Measurements from ENCODE around the gene SOST.
A peak's percentile ranks its signal among the peaks of the same experiment; 100 is the strongest.

Gene SOST

DNA sequence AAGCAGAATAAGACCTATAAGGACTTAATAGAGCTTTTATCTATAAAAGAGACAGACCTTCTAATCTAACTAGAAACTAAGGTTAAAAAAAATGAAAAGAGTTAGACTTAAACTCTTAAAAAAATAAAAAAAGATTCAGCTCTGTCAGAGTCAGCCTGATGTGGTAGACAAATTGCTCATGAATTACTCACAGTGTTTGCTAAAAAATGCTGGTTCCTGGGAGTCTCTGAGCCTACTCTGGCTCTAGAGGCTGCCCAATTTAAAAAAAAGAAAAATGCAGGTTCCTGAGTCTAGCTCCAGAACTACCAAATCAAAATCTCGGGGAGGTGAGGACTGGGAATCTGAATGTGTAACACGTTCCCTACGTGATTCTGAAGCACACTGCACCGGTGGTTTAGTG is 18.1 kb downstream of the SOST start:
- no peak for DNase-seq

DNA sequence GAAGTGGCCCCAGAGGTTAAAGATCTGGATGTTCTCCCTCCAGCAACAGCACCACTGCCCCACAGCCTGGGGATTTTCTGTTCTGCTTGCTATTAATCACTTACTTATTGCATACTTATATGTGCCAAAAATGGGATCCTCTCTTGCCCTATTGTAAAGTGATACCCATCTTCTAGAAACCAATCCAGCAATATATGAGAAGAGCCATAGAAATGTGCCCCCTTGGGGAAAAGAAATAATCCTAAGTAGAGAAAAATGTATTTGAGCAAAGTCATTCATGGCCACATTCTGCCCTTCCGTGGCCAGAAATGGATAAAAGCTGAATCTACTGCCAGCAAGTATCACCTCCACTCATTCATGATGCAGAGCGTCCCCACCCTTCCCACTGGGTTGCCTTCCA is 20.9 kb downstream of the SOST start:
- no peak for DNase-seq

DNA sequence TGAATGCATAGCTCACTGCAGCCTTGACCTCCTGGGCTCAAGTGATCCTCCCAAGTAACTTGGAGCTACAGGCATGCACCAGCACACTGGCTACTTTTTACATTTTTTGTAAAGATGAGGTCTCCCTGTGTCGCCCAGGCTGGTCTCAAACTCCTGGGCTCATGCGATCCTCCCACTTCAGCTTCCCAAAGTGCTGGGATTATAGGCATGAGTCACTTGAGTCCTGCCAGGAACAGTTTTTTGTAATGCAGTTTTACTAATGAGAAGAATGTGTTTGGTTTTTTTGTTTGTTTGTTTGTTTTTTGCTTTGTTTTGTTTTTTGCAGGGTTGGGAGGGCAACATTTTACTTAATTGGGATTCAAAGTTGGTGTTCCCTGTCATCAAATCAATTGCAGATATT is 22.2 kb downstream of the SOST start:
- no peak for DNase-seq

DNA sequence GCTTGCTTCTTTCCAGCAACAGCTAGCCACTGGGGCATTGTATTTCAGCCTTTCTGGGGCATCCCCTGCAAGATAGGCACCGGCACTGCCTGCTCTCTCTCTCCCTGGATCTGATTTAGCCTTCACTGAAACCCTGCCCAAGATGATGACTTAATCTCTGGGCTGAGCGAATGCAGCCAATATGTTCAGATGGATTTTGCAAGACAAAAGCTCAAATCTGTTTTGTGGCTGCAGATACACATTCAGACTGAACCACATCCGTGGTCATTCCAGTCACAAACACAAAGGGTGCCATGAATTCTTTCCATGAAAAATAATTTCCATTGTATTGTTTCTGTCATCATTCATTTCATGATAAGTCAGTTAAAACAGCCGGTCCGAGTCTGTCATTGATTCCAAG is 24.2 kb downstream of the SOST start:
- no peak for DNase-seq

DNA sequence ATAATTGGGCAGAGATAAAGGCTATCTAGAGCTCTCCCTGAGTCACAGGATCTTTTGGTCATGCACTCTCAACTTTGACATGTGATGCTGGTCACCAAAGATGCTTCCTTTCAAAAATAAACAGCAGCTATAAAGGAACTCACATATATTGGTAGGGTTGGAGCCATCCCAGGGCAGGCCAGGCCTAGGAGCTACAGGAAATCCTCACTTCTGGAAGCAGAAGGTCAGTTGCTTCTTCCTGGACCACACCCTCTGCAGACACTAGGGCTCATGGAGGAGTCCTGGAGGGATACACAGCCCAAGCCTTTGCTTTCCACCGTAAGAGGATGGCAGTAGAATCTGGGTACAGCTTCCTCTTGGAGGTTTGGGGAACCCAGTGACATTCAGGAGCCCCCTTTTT is 24.6 kb downstream of the SOST start:
- DNase-seq = no peak

DNA sequence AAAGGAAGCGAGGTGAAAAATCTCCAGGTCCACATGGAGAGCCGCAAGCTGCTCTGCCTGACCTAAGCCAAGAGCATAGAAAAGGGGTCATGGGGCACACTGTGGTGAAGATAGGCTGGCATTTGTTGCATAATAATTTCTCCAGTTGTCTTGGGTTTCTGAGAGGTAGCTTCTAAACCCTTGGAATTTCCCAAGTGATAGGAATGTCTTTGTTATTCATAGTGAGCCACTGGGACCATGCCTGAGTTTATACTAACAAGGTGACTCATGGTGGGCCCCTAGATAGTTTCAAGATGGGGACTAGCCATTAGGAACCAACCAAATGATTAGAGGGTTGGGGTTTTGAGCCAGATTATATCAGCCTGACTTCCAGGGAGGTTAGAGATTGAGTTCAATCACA is 25.6 kb downstream of the SOST start:
- DNase-seq = no peak

DNA sequence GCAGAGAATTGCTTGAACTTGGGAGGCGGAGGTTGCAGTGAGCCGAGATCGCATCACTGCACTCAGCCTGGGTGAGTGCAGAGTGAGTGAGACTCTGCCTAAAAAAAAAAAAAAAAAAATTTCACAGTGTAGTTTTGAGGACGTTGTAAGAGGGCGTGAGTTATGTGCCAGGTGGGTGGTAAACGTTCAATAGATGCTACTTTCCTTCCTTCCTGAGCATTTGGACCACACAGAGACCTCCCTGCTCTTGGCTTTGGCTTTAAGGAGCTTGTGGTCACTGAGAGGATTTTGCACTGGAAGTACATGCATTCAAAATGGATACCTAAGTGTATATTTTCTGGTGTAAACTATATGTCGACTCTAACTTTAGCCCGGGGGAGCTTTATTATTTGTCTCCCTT is 30.5 kb downstream of the SOST start:
- DNase-seq = no peak

DNA sequence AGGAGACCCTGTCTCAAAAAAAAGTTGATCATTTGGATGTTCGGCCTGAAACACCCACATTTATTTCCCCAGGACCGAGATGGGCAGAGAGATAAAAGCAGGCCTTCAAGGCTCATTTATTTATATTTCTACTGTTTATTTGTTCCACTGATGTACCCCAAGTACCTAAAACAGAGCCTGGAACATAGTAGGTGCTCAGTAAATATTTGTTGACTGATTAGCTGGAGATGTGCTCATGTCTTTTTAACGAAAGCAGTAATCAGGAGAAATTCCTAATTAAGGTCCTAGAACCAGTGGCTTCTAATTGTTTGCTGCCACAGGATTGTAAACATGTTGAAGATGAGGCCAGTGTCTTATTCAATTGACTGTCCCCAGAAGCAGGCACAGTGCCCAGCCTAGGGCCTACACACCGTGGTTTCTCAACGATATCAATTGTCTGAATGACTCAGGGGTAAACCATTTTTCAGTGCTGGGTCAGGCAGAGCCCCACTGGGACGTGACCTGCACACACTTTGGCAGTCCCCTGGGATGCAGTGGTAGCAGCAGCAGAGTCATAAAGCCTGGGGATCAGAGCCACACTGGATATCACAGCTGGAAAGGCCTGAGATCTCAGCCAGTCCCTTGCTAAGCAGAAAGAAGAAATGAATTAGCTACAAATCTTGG is 34.8 kb downstream of the SOST start:
- no peak for DNase-seq

DNA sequence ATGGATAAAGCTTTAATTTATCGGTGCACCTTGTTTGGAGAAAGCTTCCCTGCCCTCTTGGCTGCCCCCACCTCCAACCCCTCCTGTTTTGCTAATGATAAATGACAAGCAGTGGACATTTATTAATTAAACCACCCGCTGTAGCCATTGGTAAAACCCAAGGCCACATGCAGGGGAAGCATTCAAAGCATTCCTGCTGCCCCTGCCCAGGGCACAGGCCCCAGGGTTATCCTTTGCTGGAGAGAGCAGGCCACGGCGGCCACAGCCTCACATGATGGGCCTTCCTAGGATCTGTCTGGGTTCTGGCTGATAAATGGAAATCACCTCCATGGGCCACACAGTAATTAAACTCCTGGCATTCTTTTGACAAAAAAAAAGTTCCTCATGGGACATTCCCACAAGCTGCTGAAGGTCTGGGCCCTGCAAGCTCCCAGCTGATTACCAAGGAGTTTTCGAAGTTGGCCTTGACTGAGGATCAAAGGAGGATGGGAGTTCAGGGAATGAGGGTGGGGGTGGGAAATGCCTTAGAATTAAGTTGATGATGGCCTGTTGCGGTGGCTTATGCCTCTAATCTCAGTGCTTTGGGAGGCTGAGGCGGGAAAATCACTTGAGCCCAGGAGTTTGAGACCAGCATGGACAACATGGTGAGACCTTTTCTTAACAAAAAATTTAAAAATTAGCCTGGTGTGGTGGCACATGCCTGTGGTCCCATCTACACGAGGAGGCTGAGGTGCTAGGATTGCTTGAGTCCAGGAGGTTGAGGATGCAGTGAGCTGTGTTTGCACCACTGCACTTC is 35.5 kb downstream of the SOST start:
- no peak for DNase-seq

DNA sequence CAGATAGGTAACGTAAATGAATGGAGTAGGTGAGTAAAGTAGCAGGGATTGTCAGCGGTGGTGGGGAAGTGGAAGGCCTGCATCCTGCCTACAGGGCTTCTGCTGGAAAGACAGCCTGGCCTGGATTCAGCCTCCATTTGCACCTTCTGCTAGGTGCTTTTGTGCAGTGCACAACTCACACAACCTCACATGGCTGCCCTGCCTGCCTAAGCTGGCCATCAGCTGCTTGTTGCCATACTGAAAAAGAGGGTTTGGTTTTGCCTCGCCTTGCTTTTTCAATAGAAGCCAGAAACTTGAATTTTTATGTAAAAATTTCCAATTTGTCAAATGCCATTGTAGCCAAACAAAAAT is 36.3 kb downstream of the SOST start:
- no peak for DNase-seq

DNA sequence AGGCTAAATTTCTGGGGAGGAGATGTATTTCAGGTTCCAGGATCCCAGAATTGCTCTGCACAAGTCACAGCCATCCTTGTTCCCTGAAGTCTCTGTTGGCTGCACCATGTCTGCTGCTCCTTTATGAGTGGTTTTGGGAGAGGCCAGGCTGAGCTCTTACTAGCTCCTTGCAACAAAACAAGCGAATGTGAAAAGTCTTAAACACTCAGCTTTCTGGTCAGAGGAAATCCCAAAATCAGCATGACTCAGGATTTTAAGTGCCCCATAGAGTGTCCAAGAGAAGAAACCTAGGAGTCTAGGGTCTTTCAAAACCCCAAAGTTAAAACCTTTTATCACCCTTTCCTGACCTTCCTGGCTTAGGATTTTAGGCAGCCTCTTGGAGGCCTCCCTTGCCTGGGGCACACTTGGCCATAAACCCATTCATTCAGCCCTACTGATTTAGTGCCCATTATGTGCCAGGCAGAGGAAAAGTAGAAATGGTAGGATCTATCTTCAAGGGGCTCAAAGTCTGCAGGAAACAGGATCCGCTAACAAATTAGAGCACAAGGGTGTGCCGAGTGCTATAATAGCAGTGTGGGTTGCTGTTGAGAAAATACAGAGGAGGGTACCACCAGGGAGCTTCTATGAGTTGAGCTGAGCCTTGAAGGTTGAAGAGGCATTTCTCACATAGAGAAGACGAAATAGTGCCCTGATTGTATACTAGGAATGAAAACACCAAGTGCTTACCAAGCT is 36.9 kb downstream of the SOST start:
- no peak for DNase-seq

DNA sequence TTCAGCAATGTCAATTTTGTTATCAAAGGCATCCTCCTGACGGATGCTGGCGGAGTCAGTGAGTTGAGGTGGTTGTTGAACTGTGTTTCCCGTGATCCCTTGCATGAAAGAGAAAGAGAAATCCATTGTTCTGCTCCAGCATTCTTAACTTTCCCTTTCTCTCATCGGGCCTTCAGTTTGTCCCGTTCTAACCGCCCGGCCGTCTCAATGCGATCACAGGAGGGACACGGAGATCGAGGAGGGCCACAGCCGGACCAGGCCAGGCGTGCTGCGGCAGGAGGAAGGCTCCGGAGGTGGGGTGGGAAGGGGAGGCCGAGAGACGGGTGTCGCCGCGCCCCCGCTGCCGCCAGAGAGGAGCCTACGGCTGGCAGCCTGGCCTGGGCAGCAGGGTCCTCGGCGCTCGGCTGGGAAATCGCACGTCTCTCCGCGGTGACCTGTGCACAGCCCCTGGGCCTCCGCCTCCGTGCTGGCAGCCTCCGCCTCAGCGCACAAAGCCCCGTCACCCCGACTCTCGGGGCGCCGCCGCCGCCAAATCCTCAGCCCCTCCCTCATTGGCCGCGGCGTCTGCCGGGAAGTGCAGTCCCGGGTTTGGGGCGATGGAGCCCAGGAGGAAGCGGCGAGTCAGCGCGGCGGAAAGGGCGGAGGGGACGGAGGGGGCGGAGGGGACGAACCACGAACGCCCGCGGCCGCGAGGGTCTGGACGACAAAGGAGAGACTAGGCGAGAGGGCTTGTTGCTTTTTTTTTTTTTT is 38.1 kb downstream of the SOST start:
- DNase-seq = peak; percentile 92

DNA sequence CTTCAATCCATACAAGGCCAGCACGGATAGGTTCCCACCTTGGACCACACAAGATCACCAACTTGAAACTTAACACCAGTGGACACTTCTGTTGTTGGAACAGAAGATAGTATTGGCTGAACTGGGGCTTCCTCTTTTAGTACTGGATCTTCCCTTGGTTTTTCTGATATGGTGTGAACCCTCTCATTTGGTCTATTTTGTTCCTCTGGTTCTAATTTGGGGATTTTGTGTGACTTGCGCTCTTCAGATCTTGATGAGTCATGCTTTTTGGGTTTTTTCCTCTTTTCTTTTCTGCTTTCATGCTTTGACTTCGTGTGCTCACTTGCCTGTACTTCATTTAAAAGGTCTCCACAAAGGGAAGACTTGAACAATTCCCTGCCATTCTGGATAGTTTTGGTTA is 39.0 kb downstream of the SOST start:
- no peak for DNase-seq

DNA sequence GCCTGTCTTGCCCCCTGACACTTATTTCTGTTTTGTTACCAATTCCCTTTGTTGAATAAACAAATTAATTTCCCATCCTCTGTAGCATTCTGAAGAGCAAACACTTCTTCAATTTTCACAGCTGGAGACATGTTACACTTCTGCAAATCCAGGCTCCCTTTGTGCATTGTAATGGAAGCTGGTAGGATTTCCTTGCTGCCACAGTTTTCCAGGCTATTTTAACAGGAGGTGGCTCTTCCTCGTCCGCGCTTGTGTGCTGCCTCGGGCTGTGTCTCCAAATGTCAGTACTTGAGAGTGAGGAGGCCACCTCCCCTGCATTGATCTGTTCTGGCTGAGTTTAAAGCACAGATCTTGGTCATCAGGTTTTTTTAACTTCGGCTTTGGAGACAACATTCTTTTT is 40.0 kb downstream of the SOST start:
- DNase-seq = no peak

DNA sequence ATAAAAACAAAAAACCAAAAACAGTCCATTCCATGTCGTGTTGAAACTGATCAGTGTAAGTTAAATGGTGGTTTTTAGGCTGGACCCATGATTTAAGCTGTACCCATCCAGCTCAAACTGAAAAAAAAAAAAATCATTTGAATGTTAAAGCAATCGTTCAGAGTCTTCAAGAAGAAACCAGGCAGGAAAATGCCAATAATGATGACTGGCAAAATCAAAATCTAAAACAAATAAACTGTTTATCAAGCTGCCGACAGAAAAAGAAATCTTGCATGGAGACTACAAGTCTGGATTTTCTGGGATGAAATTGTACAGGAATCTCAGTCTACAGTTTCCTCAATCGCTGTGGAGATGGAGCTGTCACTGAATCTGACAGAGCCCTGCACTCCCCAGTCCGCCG is 40.7 kb downstream of the SOST start:
- no peak for DNase-seq

DNA sequence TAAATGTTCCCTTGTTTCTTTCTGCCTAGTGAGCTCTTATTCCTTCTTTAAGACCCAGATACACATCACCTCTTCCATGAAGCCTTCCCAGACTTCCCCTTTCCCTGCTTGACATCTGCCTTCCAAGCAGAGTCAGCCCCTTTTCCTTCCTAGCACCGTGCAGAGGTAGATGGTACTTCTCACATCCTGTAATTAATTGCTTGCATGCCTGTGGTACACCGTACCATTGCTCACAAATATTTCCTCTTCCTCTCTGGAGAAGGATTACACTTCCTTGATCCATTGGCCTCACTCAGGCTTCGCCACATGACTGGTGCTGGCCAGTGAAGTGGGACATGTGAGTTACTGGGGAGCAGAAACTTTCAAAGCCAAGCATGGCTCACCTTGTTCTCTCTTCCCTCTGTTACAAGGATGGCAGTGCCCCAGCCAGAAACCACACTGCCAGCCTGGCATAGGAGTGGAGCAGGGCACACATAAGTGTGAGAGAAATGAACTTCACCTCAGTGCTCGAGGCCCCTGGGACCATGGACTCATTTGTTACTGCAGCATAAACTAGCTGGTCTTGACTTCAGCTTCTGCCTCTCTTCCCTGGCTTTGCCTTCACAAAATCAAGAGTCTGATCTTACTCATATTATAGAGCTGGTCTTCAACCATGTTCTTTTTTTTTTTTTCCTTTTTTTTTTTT is 44.0 kb downstream of the SOST start:
- no peak for DNase-seq

DNA sequence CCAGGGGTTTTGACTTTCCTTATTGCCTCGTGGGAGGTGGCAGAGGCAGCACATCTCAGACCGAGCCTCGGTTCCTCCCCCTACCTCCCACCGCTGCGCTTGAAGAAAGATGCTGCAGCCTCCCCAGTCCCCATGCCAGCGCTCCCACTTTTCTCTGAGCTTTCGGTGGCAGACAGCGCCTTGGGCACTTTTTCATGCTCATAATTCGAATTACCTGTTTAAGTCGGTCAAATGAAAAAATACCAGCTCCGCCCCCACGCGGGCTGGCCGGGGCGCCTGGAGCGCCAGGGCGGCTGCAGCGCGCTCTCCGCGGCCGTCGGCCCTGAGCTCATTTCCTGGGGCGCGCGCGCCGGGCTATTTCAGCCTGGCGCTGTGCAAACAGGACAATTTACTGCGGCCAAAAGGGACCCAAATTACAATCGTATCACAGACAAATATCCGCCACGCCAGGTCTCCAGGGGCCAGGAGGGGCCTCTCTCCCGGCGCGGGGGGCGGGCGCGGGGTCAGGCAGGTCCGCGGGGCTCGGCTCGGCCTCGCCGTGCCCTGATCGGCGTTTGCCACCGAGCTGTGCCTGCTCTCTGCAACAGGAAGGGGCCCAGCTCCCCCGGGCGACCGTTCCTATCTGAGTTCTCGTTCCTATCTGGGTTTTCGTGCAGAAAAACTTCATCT is 45.0 kb downstream of the SOST start:
- peak; percentile 57 for DNase-seq

DNA sequence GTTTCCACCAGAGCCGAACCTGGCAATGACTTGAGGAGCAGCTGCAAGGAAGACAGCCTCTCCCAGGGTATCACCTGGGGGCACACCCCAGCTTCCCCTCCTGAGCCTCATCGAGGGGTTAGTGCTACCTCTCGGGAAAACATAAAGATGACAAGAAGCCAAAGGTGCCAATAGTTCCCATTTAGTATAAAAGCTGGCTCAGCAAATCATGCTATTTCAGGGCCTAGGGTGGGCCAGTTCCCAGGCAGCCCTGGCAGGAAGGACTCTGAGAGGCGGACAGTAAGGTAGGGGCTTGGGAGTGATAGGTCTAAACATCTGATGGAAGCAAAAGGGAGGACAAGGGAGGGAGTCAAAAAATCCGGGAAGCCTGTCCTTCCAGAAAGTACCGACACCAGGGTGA is 46.2 kb downstream of the SOST start:
- DNase-seq = no peak

DNA sequence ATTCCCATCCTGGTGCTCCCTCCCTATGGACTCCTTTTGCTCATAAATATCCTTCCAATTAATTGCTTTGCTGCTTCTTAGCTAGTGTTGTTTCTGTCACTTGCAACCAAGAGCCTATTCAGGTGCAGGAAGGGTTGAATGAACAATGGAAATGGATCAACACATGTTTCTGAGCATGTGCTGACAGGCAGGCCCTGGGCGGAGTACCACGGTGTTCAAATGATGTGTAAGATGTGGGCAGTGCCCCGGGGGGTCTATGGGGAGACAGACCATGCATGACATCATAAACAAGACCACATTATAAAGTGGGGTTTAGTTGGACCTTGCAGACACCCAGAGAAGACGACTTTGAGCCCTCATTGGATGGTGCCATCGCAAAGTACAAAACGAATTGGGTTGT is 48.5 kb downstream of the SOST start:
- no peak for DNase-seq

DNA sequence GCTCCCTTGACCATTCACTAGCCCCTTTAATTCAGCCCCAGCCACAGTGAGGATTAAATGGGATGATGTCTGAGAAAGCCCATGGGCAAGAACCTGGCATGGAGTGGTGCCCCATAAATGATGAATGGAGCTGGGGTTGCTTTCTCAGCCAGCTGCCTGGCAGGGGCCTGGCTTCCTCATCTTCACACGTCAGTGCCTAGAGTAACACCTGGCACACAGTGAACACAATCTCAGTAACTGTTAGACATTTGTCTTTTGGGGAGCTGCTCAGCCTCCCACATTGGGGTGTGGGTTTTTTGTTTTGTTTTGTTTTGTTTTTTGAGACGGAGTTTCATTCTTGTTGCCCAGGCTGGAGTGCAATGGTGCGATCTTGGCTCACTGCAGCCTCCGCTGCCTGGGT is 49.4 kb downstream of the SOST start:
- DNase-seq = no peak

DNA sequence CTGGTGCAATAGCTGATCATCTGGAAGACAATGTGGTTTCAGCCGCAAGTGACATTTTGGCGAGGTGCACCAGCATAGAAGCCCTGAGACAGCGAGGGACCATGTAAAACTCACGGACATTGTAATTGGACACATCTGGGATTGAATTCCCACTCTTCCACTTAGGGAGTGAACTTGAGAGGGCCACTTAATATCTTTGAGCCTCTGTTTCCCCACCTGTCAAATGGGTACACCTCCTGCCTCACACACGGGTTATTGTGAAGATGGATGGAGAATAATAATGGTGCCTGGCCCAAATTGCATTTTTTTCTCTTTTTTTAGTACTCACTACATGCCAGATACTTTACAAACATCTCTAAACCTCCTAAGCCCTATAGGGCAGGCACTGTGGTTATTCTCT is 51.4 kb downstream of the SOST start:
- DNase-seq = no peak

DNA sequence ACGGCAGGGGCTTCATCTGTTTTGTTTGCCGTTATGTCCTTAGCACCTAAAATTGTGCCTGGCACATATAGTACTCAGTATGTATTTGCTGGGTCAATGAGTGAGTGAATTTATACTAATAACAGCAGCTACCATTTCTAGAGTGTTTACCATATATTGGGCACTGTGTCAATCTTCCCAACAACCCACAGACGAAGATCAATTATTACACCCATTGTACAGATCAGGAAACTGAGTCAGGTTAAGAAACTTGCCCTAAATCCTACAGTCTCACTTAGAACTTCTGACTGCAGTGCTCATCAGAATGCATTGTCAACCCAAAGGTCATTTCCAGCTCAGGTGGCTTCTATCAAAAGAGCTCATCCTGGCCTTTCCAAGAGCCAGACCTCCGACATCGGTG is 52.4 kb downstream of the SOST start:
- no peak for DNase-seq

Data from right forelimb (tissue), 1 donor.